Measurements from ENCODE around the gene PHLDB3. TPM values are rescaled to one million over a fixed set of nuclear protein-coding genes. Genes with fewer than 3 reads are reported as not detected.

PHLDB3 gene
- total RNA-seq, 1 experiment from 2014 or later = 9.0 TPM

DNA sequence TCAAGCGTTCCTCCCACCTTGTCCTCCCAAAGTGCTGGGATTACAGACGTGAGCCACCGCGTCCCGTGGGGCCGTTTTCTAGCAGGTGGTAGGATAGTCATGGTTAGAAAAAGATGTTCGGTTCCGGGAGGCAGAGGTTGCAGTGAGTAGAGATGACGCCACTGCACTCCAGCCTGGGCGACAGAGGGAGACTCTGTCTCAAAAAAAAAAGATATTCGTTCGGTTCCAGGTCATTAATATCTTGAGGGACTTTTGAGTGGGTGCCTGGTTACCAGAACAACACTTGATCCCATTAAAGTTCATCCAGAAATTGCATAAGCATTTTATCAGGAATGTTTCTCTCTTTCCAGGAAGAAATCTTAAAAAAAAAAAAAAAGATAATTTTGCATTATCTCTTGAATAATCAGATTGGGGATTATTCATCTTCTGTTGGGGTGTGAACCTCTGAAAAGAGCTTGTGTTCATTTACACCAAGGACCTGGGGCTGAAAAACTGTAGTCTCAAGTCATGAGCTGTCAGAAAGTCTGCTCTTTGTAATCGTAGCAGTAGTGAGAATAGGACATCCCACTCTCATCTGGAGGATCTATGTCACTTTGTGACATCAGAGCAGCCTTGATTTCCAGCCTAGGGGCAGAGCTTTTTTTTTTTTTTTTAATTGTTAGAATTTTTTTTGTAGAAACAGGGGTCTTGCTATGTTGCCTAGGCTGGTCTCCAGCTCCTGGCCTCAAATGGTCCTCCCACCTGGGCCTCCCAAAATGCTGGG lies 23.5 kb upstream of the PHLDB3 start:
- ChIA-PET POLR2A (ENCODE audit: low non-redundant PET) (interaction anchor here (0.6 kb wide), 1 partner anchor 45 kb away, joined by 3 read pairs; no protein-coding TSS in a partner anchor), CTCF (interaction anchor here (0.7 to 1.0 kb wide), 5 partner anchors 9 to 208 kb away, joined by 3 to 16 read pairs (median 4); no protein-coding TSS in a partner anchor)
- intact Hi-C loops (cut with micrococcal nuclease; ENCODE audit: unreplicated experiment) = no loop called here

DNA sequence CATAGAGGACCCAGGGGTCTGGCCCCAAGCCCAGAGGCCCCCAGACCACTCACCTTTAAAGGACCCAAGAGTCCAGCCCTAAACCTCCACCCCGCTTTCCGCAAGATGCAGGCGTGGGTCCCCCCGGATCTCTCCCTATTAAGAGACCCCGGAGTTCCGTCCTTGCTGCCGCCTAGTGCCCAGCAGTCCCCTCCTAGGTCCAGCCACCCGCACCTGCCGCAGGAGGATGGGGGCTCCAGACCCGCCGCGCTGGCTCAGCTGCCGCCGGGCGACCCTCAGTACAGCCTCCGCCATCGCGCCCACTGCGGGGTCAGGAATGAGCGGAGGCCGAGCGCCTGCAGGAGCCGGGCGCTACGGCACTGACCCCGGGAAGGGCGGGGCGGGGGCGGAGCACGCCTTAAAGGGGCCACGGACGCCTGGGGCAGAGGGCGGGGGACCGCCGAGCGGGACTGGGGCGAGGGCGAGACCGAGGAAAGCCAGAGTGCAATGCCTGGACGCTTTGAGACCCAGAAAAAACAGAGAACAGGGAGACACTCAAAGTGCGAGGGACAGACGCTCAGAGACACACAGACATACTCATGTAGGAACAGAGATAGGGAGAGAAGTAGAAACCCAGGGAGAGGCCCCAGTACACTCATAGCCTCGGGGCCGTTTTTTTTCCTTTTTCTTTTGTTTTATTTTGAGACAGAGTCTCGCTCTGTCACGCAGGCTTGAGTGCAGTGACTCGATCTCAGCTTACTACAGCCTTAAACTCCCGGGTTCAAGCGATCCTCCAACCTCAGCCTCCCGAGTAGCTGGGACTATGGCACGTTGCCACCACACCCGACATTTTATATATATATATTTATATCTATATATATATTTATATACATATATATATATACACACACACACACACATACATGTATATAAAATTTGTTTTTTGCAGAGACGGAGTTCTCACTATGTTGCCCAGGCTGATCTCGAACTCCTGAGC lies 22.6 kb upstream of the PHLDB3 start, which contains the start of gene ETHE1:
Gene ETHE1 (minus strand): TSS at position 318 of the 976 bp plus-strand sequence. CDS start 24 bp downstream, at position 294.
- Histone ChIP-seq H3K9me3 (ENCODE audit: low read depth, low read length, poor library complexity, severe bottlenecking) (no peaks in the 10 kb centered on the region), H3K27ac (ENCODE audit: low read depth, low read length, poor library complexity, severe bottlenecking) (peak within 1 kb of the TSS; percentile 52), H3K4me1 (ENCODE audit: insufficient read depth, low read length, poor library complexity, severe bottlenecking) (peaks cover 8% of the 10 kb centered on the region), H3K4me3 (ENCODE audit: low read depth, low read length, poor library complexity, severe bottlenecking) (peak within 1 kb of the TSS; percentile 91), H3K27me3 (replicated peaks; ENCODE audit: insufficient read depth, low read depth, low read length, poor library complexity) (no peaks in the 10 kb centered on the region), H3K36me3 (ENCODE audit: insufficient read depth, low read length, poor library complexity, severe bottlenecking) (no peaks in the 10 kb centered on the region)
- intact Hi-C loops (cut with micrococcal nuclease; ENCODE audit: unreplicated experiment) = no loop called here
- peak; percentile 61 for DNase-seq (ENCODE audit: low spot score)
- no peak for TF ChIP-seq EZH2 (IDR thresholded peaks at IDR 0.05; ENCODE audit: borderline replicate concordance, low read depth, low read length, poor library complexity, severe bottlenecking)
- TF ChIP-seq, protein P1, sequence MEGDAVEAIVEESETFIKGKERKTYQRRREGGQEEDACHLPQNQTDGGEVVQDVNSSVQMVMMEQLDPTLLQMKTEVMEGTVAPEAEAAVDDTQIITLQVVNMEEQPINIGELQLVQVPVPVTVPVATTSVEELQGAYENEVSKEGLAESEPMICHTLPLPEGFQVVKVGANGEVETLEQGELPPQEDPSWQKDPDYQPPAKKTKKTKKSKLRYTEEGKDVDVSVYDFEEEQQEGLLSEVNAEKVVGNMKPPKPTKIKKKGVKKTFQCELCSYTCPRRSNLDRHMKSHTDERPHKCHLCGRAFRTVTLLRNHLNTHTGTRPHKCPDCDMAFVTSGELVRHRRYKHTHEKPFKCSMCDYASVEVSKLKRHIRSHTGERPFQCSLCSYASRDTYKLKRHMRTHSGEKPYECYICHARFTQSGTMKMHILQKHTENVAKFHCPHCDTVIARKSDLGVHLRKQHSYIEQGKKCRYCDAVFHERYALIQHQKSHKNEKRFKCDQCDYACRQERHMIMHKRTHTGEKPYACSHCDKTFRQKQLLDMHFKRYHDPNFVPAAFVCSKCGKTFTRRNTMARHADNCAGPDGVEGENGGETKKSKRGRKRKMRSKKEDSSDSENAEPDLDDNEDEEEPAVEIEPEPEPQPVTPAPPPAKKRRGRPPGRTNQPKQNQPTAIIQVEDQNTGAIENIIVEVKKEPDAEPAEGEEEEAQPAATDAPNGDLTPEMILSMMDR (conservative IDR thresholded peaks at IDR 0.05; ENCODE audit: low read depth, low read length) = 0 out of 2 replicates have a peak, but pooled peaks have one; percentile 14
- CTCF ChIA-PET = interaction anchor here (0.7 kb wide), 1 partner anchor 15 kb away, joined by 16 read pairs; no protein-coding TSS in a partner anchor
- POLR2A ChIA-PET (ENCODE audit: low non-redundant PET) = interaction anchor here (0.6 to 1.0 kb wide), 2 partner anchors 44 to 80 kb away, joined by 3 read pairs; no protein-coding TSS in a partner anchor
- no TSS peak for BruUV-seq (replicated peaks)

More for the DNA sequence above, 23.5 kb upstream of the PHLDB3 start:
- Histone ChIP-seq H3K9me3 (ENCODE audit: low read depth, low read length, poor library complexity, severe bottlenecking) (no peaks in the 10 kb centered on the region), H3K27me3 (replicated peaks; ENCODE audit: insufficient read depth, low read depth, low read length, poor library complexity) (no peaks in the 10 kb centered on the region), H3K4me3 (ENCODE audit: low read depth, low read length, poor library complexity, severe bottlenecking) (peak overlapping the region; percentile 91), H3K4me1 (ENCODE audit: insufficient read depth, low read length, poor library complexity, severe bottlenecking) (peaks cover 14% of the 10 kb centered on the region), H3K27ac (ENCODE audit: low read depth, low read length, poor library complexity, severe bottlenecking) (peak overlapping the region; percentile 35), H3K36me3 (ENCODE audit: insufficient read depth, low read length, poor library complexity, severe bottlenecking) (no peaks in the 10 kb centered on the region)
- DNase-seq (ENCODE audit: low spot score) = peak; percentile 39
- no TSS peak for BruUV-seq (replicated peaks)
- TF ChIP-seq, protein P1 (conservative IDR thresholded peaks at IDR 0.05; ENCODE audit: low read depth, low read length) = peak; percentile 28; the same call in 1 of the 2 replicates
- no peak for TF ChIP-seq EZH2 (IDR thresholded peaks at IDR 0.05; ENCODE audit: borderline replicate concordance, low read depth, low read length, poor library complexity, severe bottlenecking)

Data from A673 (cell line).